SHP77 (cell line): ENCODE results near the gene CLEC12A.
"Not testable (repeated sequence)": the region's sequence is repeated elsewhere in the genome, so short reads cannot be mapped to it uniquely, and the experiment has no call there.

ENCODE experiments used
- DNase-seq, 2 experiments: peaks; one replicate each; lab custom pipeline; 2025; lab: John Stamatoyannopoulos, UW

The CLEC12A gene

DNA sequence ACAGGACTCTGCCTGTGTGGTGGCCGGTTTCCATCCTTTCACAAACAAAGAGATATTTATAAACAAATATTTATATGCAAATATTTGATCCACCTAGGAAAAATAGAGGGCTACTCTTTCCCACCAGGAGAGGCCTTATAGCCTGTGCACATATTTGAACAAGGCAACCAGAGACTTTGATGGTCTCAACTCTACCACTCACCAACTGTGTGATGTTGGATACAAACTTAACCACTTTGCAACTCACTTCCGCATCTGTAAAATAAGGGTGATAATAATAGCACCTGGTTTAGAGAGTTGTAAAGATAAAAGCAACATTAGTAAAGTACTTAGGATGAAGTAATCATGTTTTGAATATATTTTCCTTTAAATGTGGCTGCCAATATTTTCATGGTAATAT, 1.5 kb upstream of the CLEC12A start:
- no peak for DNase-seq

DNA sequence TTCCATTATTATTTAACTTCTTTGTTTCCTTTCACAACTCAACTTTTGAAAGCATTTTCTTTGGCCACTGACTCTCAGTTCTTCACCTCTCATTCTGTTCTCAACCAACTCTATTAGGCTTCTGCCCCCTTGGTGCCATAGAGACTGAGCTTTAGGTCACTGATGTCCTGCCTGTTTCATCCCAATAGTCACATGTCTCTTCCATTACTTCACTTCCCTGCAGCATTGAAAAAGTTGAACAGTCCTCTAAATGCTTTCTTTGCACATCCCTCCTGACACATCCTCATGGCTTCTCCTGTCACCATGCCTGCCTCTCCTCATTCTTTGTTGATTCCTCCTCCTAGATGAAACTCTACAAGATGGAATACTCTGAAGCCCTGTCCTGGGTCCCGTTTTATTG, 2.7 kb downstream of the CLEC12A start:
- DNase-seq, result no peak

DNA sequence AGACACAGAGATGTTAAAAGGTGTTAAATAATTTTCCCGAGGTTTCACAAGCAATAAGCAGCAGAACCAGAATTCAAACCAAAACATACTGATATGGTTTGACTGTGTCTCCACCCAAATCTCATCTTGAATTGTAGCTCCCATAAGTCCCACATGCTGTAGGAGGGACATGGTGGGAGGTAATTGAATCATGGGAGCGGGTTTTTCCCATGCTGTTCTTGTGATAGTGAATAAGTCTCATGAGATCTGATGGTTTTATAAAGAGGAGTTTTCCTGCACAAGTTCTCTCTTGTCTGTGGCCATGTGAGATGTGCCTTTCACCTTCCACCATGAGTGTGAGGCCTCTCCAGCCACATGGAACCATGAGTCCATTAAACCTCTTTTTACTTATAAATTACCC, 3.5 kb downstream of the CLEC12A start:
- not testable (repeated sequence) for DNase-seq

DNA sequence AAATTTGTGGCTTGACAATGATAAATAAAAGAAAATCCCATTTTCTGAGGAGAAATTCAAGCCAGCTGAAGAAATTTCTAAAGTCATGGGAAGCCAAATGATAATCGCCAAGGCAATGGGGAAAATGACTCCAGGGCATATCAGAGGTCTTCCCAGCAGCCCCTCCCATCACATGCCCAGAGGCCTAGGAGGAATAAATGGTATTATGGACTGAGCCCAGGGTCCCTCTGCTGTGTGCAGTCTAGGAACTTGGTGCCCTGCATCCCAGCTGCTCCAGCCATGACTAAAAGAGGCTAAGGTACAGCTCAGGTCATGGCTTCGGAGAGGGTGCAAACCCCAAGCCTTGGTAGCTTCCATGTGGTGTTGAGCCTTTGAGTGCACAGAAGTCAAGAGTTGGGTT, 4.4 kb downstream of the CLEC12A start:
- DNase-seq, result no peak

DNA sequence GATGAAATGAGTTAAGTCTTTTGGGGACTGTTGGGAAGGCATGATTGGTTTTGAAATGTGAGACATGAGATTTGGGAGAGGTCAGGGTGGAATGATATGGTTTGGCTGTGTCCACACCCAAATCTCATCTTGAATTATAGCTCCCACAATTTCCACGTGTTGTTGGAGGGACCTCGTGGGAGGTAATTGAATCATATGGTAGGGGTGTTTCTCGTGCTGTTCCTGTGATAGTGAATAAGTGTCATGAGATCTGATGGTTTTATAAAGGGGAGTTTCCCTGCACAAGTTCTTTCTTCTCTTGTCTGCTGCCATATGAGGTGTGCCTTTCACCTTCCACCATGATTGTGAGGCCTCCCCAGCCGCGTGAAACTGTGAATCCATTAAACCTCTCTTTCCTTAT, 5.4 kb downstream of the CLEC12A start:
- not testable (repeated sequence) for DNase-seq

DNA sequence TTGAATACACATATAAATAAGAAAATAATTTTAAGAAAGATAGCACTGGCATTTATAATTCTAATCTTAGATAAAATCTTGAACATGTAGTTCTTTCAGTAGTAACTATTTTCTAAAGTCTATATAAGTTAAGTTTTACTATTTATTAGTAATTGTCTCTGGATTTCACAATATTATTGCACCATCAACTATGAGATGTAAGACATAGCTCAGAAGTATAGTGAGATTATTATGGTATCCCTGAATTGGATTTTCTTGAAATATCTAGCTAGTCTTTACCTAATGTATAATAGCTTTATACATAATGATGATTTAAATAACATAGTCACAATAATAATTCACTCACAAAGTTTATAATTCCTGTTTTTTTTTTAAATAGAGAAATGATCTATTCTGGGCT, 6.7 kb downstream of the CLEC12A start:
- no peak for DNase-seq

DNA sequence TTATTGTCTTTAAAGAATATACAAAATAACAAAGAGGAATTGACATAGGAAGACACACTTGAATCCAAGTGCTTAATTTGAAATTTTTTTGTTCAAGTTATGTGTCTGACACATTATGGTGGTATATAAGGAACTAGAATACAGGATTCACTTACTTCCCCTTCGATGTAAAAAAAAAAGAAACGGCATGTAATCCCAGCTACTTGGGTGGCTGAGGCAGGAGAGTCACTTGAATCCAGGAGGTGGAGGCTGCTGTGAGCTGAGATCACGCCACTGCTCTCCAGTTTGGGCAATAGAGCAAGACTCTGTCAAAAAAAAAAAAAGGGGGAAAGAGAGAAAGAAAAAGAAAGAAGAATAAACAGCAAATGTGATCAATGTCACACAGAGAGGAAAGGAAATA, 8.9 kb downstream of the CLEC12A start:
- DNase-seq, result no peak

DNA sequence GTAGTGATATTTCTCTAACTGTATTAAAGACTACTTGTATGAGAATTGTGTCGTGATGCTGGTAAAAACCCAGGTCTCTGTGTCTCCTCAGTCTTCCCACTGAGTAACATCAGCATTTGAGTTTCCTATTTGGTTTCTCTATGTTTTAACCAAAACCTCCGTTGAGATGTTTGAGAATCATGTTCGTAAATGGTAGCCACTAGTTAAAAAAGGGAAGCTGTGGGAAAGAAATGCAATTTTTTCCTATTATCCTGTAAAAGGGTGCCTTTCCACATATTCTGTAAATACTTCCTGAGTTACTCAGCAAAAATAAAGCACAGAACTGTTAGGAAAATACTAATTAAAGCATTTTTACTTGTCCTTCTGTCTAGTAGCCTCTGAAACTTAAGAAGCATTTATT, 20.7 kb downstream of the CLEC12A start:
- no peak for DNase-seq

DNA sequence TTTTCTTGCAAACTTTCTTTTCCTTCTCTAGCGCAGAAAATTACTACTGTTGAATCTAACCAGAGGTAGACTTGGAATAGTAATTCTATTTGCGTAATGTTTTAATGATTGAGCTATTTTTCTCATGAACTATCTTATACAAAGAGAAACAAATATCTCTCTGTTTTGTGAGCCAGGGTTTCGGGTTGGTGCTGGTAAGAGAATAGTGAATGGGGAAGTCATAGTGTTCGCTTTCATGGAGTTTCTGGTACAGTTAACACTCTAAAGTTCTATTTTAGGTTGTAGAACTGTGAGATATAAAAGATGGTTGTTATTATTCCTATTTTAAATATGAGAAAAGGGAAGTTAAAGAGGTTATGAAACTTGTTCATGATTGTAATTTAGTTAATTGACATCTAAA, 21.1 kb downstream of the CLEC12A start:
- no peak for DNase-seq

DNA sequence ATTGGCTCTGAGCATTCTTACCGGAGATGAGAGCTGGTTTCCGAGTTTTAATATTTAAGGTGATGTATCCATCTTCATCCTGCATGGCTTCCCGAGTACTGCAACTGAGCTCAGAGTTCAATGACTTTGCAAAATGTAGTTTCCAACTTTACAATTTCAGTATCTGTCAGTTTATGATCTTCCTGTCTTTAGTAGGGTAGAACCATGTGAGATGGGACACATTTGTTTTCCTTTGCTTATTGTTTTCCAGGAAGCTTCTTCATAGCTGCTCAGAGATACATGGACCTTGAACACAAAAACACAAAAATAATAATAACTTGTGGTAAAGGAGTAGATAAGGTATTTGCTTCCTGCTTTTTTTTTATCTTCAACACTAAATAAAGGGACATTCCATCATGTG, 27.8 kb downstream of the CLEC12A start, which contains the start of gene CLEC1B:
CLEC1B (minus strand) TSS at position 106 of the 400 bp plus-strand sequence; CDS start at position 85, 21 bp downstream.
- DNase-seq, result no peak

DNA sequence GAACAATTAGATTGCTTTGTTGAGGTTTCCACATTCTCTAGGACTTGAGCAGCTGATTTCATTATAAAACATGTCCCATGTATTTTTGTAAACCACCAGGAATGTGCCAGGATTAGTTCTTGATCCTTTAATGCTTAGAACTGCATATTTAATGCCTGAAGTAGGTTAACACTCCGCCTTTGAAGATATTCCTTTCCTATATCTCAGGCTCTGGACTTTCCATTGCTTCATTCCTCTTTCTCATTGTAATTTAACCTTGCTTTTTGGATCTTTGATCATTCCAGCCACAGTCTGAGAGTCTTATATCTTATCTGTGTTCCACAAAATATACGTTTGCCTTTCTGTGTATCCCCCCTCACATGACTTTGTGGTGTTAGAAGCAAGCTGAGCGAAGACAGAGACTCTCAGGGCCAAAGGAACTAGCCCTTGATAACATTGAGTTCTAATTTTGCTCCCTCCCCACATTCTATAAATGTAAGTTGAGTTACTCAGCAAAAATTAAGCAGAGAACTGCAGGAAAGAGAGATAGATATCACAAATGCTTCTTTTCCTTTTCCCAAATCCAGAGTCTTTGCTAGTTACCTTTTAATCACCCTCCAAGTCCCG, 30.1 kb downstream of the CLEC12A start:
- no peak for DNase-seq

DNA sequence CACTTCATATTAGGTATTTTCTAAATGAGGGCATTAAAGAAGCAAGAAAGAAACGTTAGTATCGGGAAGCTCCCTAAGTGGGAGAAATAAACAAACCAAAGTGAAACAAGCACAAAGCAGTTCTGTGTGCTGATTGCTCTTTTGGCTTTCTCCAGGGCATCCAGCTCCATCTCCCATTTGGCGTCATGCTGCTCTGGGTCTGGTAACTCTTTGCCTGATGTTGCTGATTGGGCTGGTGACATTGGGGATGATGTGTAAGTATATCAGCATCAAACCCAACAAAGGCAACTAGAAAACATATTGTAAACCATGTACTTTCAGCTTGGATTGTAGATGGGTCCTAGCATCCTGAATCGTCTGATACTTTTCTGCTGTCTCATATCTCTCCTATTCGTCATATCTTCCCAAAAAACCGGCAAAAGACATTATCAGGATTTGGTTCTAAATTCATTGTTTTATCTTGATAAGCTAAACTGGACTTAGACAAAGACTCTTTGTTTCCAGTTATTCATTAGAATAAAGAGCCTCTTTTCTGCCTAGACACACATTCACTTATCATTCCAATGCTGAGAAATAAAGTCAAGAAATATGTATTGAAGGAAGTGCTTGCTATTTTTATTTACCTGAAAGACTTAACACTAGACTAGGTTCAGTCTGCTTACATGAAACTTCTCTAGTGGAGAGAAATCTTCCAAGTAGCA, 41.6 kb downstream of the CLEC12A start:
- no peak for DNase-seq

DNA sequence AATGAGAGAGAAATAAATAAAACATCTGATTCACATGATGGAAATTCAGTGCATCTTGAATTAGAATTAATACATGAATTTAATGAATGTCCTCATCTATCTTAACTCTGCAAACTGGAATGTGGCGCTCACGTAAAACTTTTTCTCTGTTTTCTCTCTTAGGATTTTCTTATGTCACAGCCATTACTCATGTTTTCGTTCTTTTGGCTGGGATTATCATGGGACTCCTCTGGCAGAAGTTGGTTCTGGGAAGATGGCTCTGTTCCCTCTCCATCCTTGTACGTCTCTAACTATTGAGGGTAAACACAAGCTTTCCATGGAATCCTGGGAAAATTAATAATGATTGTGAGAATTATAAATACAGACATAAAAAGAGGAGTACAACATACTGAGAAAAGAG, 44.2 kb downstream of the CLEC12A start:
- DNase-seq, result no peak

DNA sequence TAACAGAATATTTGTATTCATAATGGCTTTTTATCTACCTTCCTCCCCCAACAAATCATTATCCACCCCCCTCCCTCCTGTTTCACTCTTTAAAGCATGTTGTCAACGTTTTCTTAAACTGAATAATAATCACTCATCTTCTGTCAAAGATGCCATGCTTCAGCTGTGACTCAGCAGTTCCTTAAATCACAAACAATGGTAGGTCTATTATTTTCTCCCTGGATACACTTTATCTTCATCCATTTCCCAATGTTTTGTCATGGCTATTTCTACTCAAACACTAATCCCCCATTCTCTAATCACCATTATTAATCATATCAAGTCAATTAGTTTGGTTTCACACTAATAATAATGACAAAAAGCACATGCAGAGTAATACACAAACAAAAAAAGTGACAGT, 45.7 kb downstream of the CLEC12A start:
- DNase-seq, result no peak

DNA sequence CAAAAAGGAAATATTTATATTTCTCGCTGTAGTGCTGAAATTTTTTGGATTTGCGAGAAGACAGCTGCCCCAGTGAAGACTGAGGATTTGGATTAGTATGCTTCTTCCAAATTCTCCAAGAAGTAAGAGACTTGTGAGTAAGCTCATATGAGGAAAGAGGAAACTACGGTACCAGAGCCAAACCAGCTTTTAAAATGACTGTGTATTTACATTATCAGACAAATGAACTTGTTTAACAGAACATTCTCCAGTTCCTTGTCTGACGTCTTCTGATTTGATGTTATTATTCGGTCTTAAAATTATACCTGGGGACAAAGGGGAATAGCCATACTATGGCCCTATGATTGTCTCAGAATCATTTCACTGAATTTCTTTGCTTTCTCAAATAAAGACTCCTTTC, 47.2 kb downstream of the CLEC12A start:
- DNase-seq, result no peak

DNA sequence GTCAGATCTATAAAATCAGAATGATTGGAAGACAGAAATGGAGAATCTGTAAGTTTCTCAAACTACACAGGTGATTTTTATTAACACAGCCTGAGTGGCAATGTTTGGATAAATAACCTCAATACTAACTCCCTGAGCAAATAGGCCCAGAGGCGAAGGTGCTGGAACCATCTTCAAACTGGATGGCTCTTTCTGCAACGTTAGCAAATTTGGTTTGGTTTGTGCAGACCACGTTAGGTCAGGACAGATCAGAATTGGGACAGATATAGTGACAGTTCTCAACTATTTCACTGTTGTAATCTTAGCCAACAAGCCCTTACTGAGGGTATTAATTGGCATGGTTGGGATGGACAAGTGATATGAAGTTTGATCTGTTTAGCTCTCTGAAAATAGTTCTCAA, 50.1 kb downstream of the CLEC12A start:
- DNase-seq, result no peak

DNA sequence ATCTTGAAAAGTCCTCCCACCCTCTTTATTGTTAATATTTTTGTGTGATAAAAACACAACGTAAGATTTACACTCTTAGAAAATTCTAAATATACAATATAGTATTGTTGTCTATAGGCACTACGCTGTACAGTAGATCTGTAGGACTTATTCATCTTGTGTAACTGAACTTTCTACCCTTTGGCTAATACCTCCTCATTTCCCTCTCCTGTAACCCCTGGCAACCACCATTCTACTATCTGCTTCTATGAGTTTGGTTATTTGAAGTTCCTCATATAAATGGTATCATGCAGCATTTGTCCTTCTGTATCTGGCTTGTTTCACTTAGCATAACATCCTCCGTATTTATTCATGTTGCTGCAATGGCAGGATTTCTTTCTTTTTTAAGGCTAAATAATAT, 54.0 kb downstream of the CLEC12A start:
- DNase-seq, result no peak

DNA sequence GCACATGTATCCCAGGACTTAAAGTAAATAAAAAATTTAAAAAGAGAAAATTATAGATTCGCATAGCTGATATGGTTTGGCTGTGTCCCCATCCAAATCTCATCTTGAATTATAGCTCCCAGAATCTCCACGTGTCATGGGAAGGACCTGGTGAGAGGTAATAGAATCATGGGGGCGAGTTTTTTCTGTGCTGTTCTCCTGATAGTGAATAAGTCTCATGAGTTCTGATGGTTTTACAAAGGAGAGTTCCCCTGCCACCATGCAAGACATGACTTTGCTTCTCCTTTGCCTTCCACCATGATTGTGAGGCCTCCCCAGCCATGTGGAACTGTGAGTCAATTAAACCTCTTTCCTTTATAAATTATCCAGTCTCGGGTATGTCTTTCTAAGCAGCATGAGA, 55.5 kb downstream of the CLEC12A start:
- DNase-seq, result not testable (repeated sequence)

DNA sequence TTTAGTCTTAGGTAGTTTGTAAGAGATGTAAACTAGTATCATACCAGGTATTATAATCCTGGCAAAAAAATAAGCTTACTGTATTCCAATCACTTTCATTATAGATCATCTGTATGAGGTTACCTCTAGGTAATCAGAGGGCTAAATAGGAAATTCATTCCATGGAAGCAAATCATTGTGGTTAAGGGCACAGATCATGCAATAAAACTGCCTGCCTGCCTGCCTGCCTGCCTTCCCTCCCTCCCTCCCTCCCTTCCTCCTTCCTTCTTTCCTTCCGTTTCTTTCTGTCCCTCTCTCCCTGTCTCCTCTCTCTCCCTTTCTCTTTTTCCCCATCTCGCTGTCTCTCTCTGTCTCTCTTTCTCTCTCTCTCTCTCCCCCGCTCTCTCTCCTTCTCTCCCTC, 56.1 kb downstream of the CLEC12A start:
- no peak for DNase-seq

DNA sequence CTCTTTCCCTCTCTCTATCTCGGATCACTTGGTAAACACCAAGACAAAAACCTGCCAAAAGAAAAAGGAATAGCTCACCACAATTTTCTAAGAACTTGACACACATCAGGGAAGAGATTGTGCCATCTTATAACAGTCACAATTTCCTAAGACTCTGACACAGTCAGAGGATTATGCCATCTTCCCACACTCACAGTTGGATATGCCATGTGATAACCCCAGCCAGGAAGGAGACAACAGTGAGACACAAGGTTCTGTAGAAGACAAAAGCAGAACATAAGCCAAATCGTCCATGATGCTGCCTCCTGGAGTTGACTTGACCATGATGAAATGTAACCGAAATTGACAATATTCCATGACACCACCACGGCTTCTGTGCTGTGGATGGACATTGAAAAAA, 56.5 kb downstream of the CLEC12A start:
- DNase-seq, result no peak

DNA sequence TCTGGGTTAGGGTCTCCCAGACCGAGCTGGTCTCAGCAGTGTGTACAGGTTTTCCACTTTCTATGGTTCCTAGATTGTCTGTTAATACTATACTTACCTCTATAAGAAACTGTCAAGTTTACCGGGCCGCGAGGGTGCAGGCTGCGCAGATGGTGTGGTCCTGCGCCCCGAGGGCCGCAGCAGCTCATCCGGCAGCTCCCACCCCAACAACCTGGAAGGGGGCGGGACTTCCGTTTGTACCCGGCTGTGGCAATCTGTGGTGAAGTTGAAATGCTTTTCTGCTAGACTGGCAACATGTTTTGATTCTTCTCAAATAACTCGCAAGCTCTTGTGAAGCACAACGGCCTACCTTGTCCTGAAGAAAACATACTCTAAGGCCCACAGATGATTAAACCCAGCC, 59.2 kb downstream of the CLEC12A start, which contains the start of gene CLEC9A:
CLEC9A (plus strand) TSS at position 237 of the 400 bp plus-strand sequence. CDS start 22,006 bp downstream, outside the sequence.
- DNase-seq, result no peak

DNA sequence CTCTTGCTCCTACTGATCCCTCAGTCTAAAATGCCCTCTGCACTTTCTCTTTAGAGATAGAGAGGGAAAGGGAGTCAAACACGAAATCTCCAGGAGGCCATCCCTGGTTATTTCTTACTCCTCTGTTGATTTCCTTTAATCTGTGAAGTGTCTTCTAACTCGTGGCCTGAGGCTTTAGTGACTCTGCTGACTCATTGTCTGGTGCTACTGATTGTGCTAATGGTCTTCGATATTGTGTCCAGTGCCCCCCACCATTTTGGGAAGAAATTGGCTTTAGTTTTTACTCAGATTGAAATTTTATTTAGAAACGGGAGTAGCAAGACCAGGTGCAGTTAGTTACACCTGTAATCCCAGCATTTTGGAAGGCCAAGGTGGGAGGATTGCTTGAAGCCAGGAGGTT, 60.1 kb downstream of the CLEC12A start:
- DNase-seq, result no peak

DNA sequence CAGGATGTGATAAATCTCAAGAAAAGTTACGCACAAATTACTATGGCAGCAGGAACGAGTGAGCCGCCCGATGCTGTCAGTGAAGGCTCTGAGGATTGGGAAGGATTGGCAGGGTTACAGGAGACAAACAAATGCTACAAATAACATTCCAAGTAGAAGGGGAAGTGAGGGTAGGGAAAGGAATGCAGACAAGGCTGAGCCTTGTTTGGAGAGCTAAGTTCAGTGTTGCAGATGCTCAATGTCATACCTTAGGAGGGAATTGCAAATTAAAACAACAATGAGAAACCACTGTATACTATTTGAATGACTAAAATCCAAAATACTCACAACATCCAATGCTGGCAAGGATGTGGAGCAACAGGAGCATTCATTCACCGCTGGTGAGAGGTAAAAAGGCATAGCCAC, 60.6 kb downstream of the CLEC12A start:
- no peak for DNase-seq
